ENCODE measurements around the gene OTUD3.

DNA sequence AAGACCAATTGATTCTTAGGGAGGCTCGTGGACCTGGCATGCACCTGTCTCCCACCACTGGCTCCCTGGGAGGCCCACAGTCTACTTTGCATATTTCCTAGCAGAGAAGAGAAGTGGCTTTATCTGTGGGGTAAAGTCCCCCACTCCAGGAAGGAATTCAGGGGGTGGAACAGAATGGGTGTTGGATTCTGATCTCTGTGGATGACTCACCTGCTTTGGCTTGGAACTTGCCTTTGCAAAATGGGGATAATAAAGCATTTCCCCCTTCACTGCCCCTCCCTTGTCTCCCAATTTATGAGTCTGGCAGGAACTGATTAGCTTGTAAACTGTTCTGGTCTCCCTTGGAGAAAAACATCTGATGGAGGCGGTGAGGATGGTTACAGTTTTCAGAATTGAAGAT lies 21.2 kb upstream of the OTUD3 start:
- TF ChIP-seq ZZZ3 (CRISPR knock-in tag; IDR thresholded peaks at IDR 0.05; ENCODE audit: borderline replicate concordance) = no peak
- TF ChIP-seq ZFYVE20 (CRISPR knock-in tag; IDR thresholded peaks at IDR 0.05; ENCODE audit: borderline replicate concordance, low read depth) = no peak
- no peak for TF ChIP-seq POLR2A (IDR thresholded peaks at IDR 0.05; ENCODE audit: insufficient read depth in 1 of 2, low read depth in 2 of 2, low read length in 2 of 2)
- TF ChIP-seq CTCF (CRISPR knock-in tag; IDR thresholded peaks at IDR 0.05) = no peak
- no peak for TF ChIP-seq EHMT2 (IDR thresholded peaks at IDR 0.05; ENCODE audit: borderline replicate concordance, low read depth, low read length)
- TF ChIP-seq, protein P1, sequence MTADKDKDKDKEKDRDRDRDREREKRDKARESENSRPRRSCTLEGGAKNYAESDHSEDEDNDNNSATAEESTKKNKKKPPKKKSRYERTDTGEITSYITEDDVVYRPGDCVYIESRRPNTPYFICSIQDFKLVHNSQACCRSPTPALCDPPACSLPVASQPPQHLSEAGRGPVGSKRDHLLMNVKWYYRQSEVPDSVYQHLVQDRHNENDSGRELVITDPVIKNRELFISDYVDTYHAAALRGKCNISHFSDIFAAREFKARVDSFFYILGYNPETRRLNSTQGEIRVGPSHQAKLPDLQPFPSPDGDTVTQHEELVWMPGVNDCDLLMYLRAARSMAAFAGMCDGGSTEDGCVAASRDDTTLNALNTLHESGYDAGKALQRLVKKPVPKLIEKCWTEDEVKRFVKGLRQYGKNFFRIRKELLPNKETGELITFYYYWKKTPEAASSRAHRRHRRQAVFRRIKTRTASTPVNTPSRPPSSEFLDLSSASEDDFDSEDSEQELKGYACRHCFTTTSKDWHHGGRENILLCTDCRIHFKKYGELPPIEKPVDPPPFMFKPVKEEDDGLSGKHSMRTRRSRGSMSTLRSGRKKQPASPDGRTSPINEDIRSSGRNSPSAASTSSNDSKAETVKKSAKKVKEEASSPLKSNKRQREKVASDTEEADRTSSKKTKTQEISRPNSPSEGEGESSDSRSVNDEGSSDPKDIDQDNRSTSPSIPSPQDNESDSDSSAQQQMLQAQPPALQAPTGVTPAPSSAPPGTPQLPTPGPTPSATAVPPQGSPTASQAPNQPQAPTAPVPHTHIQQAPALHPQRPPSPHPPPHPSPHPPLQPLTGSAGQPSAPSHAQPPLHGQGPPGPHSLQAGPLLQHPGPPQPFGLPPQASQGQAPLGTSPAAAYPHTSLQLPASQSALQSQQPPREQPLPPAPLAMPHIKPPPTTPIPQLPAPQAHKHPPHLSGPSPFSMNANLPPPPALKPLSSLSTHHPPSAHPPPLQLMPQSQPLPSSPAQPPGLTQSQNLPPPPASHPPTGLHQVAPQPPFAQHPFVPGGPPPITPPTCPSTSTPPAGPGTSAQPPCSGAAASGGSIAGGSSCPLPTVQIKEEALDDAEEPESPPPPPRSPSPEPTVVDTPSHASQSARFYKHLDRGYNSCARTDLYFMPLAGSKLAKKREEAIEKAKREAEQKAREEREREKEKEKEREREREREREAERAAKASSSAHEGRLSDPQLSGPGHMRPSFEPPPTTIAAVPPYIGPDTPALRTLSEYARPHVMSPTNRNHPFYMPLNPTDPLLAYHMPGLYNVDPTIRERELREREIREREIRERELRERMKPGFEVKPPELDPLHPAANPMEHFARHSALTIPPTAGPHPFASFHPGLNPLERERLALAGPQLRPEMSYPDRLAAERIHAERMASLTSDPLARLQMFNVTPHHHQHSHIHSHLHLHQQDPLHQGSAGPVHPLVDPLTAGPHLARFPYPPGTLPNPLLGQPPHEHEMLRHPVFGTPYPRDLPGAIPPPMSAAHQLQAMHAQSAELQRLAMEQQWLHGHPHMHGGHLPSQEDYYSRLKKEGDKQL (CRISPR knock-in tag; IDR thresholded peaks at IDR 0.05; ENCODE audit: low read depth) = no peak
- no peak for TF ChIP-seq ZNF781 (CRISPR knock-in tag; IDR thresholded peaks at IDR 0.05; ENCODE audit: borderline replicate concordance, not compliant biosample characterization)
- no peak for TF ChIP-seq AGO1 (IDR thresholded peaks at IDR 0.05; ENCODE audit: low read depth, low read length, poor library complexity, severe bottlenecking)
- no peak for TF ChIP-seq ZBTB21 (CRISPR knock-in tag; IDR thresholded peaks at IDR 0.05)
- TF ChIP-seq ISX (CRISPR knock-in tag; conservative IDR thresholded peaks at IDR 0.05) = no peak
- TF ChIP-seq, protein P2, sequence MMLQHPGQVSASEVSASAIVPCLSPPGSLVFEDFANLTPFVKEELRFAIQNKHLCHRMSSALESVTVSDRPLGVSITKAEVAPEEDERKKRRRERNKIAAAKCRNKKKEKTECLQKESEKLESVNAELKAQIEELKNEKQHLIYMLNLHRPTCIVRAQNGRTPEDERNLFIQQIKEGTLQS (CRISPR knock-in tag; IDR thresholded peaks at IDR 0.05) = no peak
- TF ChIP-seq SPEN (CRISPR knock-in tag; IDR thresholded peaks at IDR 0.05; ENCODE audit: low read depth) = no peak
- TF ChIP-seq SMAD3 (CRISPR knock-in tag; IDR thresholded peaks at IDR 0.05) = no peak
- TF ChIP-seq ARNT (IDR thresholded peaks at IDR 0.05) = no peak
